ENCODE data around the gene ACOT2. TPM values are rescaled to one million over a fixed set of nuclear protein-coding genes. Genes with fewer than 3 reads are reported as not detected.
"Not testable (repeated sequence)": the region's sequence is repeated elsewhere in the genome, so short reads cannot be mapped to it uniquely, and the experiment has no call there.

ACOT2 gene
- total RNA-seq, 1 donor from 2014 or later, result 24.4 TPM

DNA sequence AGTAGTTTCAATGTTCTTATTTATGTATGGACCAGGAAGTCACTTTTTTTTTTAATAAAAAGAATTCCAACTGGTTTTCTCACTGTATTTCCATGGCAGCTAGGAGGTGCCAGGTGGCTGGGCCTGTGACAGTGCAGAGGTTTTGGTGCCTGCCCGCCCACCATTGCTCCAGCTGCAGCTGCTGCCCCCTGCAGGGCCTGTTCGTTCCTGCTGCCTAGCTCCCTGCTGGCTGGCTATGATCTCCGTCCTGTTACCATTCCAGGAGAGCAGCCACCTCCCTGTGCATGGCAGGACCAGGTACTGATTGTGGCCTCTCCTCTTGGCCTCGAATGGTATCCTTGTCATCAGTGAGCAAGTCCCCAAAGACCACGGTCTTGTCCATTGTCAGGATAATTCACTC, 30.0 kb upstream of the ACOT2 start:
- DNase-seq (ENCODE audit: low read depth, low spot score), result peak; percentile 41
- H3K4me3 Mint-ChIP-seq; H3K27me3 Mint-ChIP-seq (ENCODE audit: low read depth): not testable (repeated sequence)

DNA sequence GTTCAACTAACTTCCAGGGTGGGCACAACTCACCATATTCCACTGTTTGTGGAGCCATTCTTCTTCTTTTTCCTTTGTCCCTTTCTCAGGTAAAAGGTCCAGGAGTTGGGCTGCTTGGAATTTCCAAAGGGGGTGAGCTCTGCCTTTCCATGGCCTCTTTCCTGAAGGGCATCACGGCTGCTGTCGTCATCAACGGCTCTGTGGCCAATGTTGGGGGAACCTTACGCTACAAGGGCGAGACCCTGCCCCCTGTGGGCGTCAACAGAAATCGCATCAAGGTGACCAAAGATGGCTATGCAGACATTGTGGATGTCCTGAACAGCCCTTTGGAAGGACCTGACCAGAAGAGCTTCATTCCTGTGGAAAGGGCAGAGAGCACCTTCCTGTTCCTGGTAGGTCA, 26.1 kb upstream of the ACOT2 start:
- H3K9me3 Mint-ChIP-seq; H3K4me1 Mint-ChIP-seq; H3K27ac Mint-ChIP-seq (ENCODE audit: unreplicated experiment); H3K27me3 Mint-ChIP-seq (ENCODE audit: low read depth); H3K4me3 Mint-ChIP-seq; DNase-seq (ENCODE audit: low read depth, low spot score); H3K36me3 Mint-ChIP-seq (ENCODE audit: low read depth): not testable (repeated sequence)

More for the DNA sequence above, 30.0 kb upstream of the ACOT2 start:
- not testable (repeated sequence) for H3K36me3 Mint-ChIP-seq (ENCODE audit: low read depth); H3K4me1 Mint-ChIP-seq; H3K9me3 Mint-ChIP-seq; H3K27ac Mint-ChIP-seq (ENCODE audit: unreplicated experiment)
- TF ChIP-seq, protein P1, sequence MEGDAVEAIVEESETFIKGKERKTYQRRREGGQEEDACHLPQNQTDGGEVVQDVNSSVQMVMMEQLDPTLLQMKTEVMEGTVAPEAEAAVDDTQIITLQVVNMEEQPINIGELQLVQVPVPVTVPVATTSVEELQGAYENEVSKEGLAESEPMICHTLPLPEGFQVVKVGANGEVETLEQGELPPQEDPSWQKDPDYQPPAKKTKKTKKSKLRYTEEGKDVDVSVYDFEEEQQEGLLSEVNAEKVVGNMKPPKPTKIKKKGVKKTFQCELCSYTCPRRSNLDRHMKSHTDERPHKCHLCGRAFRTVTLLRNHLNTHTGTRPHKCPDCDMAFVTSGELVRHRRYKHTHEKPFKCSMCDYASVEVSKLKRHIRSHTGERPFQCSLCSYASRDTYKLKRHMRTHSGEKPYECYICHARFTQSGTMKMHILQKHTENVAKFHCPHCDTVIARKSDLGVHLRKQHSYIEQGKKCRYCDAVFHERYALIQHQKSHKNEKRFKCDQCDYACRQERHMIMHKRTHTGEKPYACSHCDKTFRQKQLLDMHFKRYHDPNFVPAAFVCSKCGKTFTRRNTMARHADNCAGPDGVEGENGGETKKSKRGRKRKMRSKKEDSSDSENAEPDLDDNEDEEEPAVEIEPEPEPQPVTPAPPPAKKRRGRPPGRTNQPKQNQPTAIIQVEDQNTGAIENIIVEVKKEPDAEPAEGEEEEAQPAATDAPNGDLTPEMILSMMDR (conservative IDR thresholded peaks at IDR 0.05), result peak; percentile 59

DNA sequence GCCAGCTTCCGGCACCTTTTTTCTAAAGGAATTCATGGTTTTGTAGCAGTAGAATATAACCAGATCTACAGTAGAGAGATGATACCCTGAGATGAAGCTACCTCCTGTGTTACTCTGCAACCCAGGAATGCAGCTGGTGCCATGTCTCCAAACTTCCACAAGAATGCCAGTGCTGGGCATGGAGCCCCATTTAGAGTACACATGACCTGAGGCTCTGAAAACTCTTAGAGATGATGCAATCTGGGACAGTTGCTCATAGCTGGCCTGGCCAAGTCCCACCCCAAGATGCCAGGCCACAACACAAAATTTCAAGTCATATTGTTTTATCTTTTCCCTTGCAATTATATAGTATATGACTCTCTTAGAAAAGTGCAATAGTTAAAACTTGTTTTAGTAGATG, 23.7 kb upstream of the ACOT2 start:
- not testable (repeated sequence) for H3K27me3 Mint-ChIP-seq (ENCODE audit: low read depth); DNase-seq (ENCODE audit: low read depth, low spot score); H3K4me3 Mint-ChIP-seq; H3K27ac Mint-ChIP-seq (ENCODE audit: unreplicated experiment); H3K4me1 Mint-ChIP-seq; H3K36me3 Mint-ChIP-seq (ENCODE audit: low read depth); H3K9me3 Mint-ChIP-seq

DNA sequence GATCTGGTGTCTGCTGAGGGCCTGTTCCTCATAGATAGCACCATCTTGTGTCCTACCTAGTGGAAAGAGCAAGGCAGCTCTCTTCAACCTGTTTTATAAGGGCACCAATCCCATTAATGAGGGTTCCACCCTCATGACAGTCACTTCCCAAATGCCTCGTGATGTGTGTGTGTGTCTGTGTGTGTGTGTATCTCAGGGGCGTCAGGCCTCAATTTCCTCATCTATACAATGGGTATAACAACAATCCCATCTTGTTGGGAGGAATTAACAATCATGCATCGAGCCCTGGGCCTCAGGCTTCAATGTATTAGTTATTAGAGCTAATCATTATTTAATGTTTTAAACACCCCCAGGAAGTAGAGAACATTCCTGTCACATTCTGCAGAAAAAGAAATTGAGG, 19.9 kb upstream of the ACOT2 start:
- not testable (repeated sequence) for H3K27me3 Mint-ChIP-seq (ENCODE audit: low read depth); H3K4me3 Mint-ChIP-seq; H3K36me3 Mint-ChIP-seq (ENCODE audit: low read depth); H3K4me1 Mint-ChIP-seq; H3K27ac Mint-ChIP-seq (ENCODE audit: unreplicated experiment); H3K9me3 Mint-ChIP-seq; DNase-seq (ENCODE audit: low read depth, low spot score)

DNA sequence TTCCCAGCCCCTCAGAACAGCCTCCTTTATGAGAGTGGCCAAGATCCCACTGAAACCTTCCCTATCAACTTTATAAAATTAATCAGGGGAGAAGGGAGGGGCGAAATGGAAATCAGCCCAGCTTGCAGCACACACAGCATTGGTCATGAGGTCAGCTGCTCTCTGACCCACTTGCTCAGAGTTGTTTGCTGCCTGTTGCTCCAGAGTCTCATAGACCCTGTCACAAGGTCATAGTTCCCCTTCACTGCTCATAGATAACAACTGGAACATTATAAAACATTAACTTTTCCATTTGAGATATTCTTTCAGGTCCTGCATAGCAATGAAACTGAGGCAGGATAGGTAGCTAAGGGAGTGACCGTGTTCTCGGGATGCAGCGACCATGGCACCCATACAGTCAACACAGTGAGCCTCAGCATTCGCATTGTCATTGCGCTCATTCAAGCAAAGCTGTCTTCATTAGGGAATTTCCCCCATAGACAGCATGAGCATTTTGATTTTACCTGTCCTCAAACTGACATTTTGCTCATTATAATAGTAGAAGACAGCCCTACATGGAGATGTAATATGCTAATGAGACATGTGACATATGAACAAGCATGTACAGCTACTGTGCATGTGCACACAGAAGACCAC, 19.0 kb upstream of the ACOT2 start:
- not testable (repeated sequence) for H3K27ac Mint-ChIP-seq (ENCODE audit: unreplicated experiment); H3K36me3 Mint-ChIP-seq (ENCODE audit: low read depth); H3K27me3 Mint-ChIP-seq (ENCODE audit: low read depth); DNase-seq (ENCODE audit: low read depth, low spot score); H3K4me3 Mint-ChIP-seq; H3K4me1 Mint-ChIP-seq; H3K9me3 Mint-ChIP-seq

DNA sequence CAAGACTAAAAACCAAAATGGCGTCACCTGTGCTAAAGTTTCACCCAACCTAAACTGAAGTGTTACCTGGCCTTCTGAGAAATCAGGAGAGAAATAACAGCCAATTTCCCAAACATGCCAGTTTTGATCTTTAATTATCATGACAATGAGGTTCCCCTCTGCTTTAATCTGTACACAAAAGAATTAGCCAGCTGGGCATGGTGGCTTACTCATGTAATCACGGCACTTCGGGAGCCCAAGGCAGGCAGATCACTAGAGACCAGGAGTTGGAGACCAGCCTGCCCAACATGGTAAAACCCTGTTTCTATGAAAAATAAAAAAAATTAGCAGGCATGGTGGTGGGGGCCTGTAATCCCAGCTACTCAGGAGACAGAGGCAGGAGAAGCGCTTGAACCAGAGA, 15.2 kb upstream of the ACOT2 start:
- TF ChIP-seq, protein P1 (conservative IDR thresholded peaks at IDR 0.05), result no peak
- no peaks in the 10 kb centered on the region for H3K9me3 Mint-ChIP-seq
- no peaks in the 10 kb centered on the region for H3K27me3 Mint-ChIP-seq (ENCODE audit: low read depth)
- H3K36me3 Mint-ChIP-seq (ENCODE audit: low read depth), result no peaks in the 10 kb centered on the region
- no peak overlapping the region for H3K4me3 Mint-ChIP-seq
- H3K4me1 Mint-ChIP-seq, result no peaks in the 10 kb centered on the region
- H3K27ac Mint-ChIP-seq (ENCODE audit: unreplicated experiment), result no peak overlapping the region
- no peak for DNase-seq (ENCODE audit: low read depth, low spot score)

DNA sequence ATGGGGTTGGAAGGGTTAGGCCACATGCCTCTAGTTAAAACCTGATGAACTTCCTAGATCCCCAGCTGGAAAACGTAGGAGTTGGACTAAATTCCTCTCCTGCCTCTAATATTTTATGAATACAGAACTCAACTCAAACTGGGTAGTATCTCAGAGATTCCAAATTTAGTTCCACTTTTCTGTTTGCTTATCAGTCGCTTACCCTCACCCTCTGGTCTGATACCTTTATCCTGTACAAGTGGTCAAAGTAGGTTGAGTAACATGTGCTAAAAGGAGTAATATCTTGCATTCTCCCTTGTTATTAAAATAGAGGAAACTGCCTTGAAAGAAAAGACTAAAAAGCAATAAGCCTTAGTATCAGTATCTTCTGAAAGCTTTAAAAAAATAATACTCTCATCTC, 11.8 kb upstream of the ACOT2 start:
- DNase-seq (ENCODE audit: low read depth, low spot score); H3K4me1 Mint-ChIP-seq; H3K4me3 Mint-ChIP-seq; H3K27ac Mint-ChIP-seq (ENCODE audit: unreplicated experiment); H3K9me3 Mint-ChIP-seq; H3K27me3 Mint-ChIP-seq (ENCODE audit: low read depth); H3K36me3 Mint-ChIP-seq (ENCODE audit: low read depth): not testable (repeated sequence)

DNA sequence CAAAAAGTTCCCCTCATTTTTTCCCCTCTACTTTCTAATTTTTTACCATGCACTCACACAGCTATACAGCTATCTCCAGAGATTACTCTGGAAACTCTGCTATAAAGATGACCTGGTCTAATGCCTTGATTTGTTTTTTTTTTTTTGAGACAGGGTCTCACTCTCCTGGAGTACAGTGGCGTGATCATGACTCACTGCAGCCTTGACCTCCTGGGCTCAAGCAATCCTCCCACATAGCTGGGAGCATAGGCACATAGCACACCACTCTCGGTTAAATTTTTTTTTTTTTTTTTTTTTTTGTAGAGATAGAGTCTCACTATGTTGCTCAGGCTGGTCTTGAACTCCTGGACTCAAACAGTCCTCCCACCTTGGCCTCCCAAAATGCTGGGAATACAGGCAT, 10.8 kb upstream of the ACOT2 start:
- not testable (repeated sequence) for H3K4me1 Mint-ChIP-seq; H3K36me3 Mint-ChIP-seq (ENCODE audit: low read depth); H3K4me3 Mint-ChIP-seq; H3K27me3 Mint-ChIP-seq (ENCODE audit: low read depth); H3K9me3 Mint-ChIP-seq; H3K27ac Mint-ChIP-seq (ENCODE audit: unreplicated experiment); DNase-seq (ENCODE audit: low read depth, low spot score)

DNA sequence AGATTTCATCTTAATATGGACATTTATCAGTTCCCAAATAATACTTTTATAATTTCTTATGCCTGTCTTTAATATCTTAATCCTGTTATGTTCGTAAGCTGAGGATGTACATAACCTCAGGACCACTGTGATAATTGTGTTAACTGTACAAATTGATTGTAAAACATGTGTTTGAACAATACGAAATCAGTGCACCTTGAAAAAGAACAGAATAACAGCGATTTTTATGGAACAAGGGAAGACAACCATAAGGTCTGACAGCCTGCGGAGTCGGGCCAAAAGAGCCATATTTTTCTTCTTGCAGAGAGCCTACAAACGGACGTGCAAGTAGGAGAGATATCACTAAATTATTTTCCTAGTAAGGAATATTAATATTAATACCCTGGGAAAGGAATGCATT, 6.8 kb upstream of the ACOT2 start:
- not testable (repeated sequence) for H3K4me1 Mint-ChIP-seq; H3K9me3 Mint-ChIP-seq; H3K4me3 Mint-ChIP-seq; H3K27me3 Mint-ChIP-seq (ENCODE audit: low read depth); DNase-seq (ENCODE audit: low read depth, low spot score); H3K27ac Mint-ChIP-seq (ENCODE audit: unreplicated experiment)
- peaks cover 15% of the 10 kb centered on the region for H3K36me3 Mint-ChIP-seq (ENCODE audit: low read depth)

DNA sequence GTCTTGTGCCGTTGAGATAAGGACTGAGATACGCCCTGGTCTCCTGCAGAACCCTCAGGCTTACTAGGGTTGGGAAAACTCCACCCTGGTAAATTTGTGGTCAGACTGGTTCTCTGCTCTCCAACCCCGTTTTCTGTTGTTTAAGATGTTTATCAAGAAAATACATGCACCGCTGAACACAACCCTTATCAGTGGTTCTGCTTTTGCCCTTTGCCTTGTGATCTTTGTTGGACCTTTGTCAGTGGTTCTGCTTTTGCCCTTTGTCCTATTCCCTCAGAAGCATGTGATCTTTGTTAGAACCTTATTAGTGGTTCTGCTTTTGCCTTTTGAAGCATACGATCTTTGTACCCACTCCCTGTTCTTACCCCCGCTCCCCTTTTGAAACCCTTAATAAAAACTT, 6.3 kb upstream of the ACOT2 start:
- DNase-seq (ENCODE audit: low read depth, low spot score); H3K27ac Mint-ChIP-seq (ENCODE audit: unreplicated experiment); H3K27me3 Mint-ChIP-seq (ENCODE audit: low read depth); H3K9me3 Mint-ChIP-seq; H3K4me3 Mint-ChIP-seq; H3K4me1 Mint-ChIP-seq: not testable (repeated sequence)
- peaks cover 15% of the 10 kb centered on the region for H3K36me3 Mint-ChIP-seq (ENCODE audit: low read depth)

DNA sequence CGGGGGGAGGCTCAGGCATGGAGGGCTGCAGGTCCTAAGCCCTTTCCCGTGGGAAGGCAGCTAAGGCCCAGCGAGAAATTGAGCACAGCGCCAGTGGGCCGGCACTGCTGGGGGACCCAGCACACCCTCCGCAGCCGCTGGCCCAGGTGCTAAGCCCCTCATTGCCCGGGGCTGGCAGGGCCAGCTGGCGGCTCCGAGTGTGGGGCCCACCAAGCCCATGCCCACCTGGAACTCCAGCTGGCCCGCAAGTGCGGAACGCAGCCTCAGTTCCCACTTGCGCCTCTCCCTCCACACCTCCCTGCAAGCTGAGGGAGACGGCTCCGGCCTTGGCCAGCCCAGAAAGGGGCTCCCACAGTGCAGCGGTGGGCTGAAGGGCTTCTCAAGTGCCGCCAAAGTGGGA, 2.6 kb upstream of the ACOT2 start:
- peaks cover 15% of the 10 kb centered on the region for H3K36me3 Mint-ChIP-seq (ENCODE audit: low read depth)

DNA sequence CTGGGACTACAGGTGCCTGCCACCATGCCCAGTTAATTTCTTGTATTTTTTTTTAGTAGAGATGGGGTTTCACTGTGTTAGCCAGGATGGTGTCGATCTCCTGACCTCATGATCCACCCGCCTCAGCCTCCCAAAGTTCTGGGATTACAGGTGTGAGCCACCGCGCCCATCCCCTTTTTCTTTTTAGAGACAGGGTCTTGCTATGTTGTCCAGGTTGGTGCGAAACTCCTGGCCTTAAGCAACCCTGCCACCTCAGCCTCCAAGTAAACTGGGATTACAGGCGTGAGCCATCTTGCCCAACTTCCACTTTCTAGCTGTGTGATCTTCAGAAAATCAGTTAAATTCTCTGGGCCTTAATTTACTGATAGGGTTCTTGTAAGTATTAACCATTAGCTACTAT, 2.1 kb upstream of the ACOT2 start:
- H3K36me3 Mint-ChIP-seq (ENCODE audit: low read depth), result peaks cover 11% of the 10 kb centered on the region
- not testable (repeated sequence) for H3K27me3 Mint-ChIP-seq (ENCODE audit: low read depth); H3K4me3 Mint-ChIP-seq; H3K27ac Mint-ChIP-seq (ENCODE audit: unreplicated experiment); DNase-seq (ENCODE audit: low read depth, low spot score); H3K9me3 Mint-ChIP-seq
- H3K4me1 Mint-ChIP-seq, result peaks cover 35% of the 10 kb centered on the region

More for the DNA sequence above, 2.6 kb upstream of the ACOT2 start:
- H3K27ac Mint-ChIP-seq (ENCODE audit: unreplicated experiment); DNase-seq (ENCODE audit: low read depth, low spot score); H3K4me3 Mint-ChIP-seq; H3K27me3 Mint-ChIP-seq (ENCODE audit: low read depth): not testable (repeated sequence)
- peaks cover 11% of the 10 kb centered on the region for H3K9me3 Mint-ChIP-seq
- peaks cover 35% of the 10 kb centered on the region for H3K4me1 Mint-ChIP-seq
